WTC11 (cell line): ENCODE measurements around the gene ZFP64.

Experiments used
- ATF3 ChIP-seq: sonication (generic); formaldehyde crosslinking; conservative IDR thresholded peaks from 2 replicates; pipeline ENCODE4 v1.8.1; 2022; ENCODE audit warnings: mild to moderate bottlenecking, missing genetic modification reagents
- ATF6 ChIP-seq: sonication (generic); formaldehyde crosslinking; IDR thresholded peaks from 2 replicates; pipeline ENCODE4 v1.8.1; 2023; ENCODE audit warnings: mild to moderate bottlenecking, missing genetic modification reagents
- CREM ChIP-seq: sonication (generic); formaldehyde crosslinking; IDR thresholded peaks from 2 replicates; pipeline ENCODE4 v1.8.1; 2022; ENCODE audit warnings: mild to moderate bottlenecking, missing genetic modification reagents, moderate library complexity
- CTCF ChIP-seq: fragments of 200-600 bp; IDR thresholded peaks from 2 replicates; pipeline ENCODE4 v1.8.0; 2022; ENCODE audit warnings: antibody characterized with exemption
- E2F1 ChIP-seq: sonication (generic); formaldehyde crosslinking; IDR thresholded peaks from 2 replicates; pipeline ENCODE4 v1.8.0; 2022; ENCODE audit warnings: mild to moderate bottlenecking, missing genetic modification reagents
- ELF4 ChIP-seq: sonication (generic); formaldehyde crosslinking; IDR thresholded peaks from 2 replicates; pipeline ENCODE4 v1.8.1; 2022; ENCODE audit warnings: low read depth, mild to moderate bottlenecking, moderate library complexity, missing genetic modification reagents
- FOXP4 ChIP-seq: sonication (generic); formaldehyde crosslinking; IDR thresholded peaks from 2 replicates; pipeline ENCODE4 v1.8.0; 2022; ENCODE audit warnings: mild to moderate bottlenecking, missing genetic modification reagents
- NR2C2 ChIP-seq: sonication (generic); formaldehyde crosslinking; IDR thresholded peaks from 2 replicates; pipeline ENCODE4 v1.8.0; 2022; ENCODE audit warnings: mild to moderate bottlenecking, missing genetic modification reagents
- TP53 ChIP-seq: sonication (generic); formaldehyde crosslinking; IDR thresholded peaks from 2 replicates; pipeline ENCODE4 v1.8.1; 2023; ENCODE audit warnings: mild to moderate bottlenecking, missing genetic modification reagents
- USF1 ChIP-seq: sonication (generic); formaldehyde crosslinking; IDR thresholded peaks from 2 replicates; pipeline ENCODE4 v1.8.0; 2022; ENCODE audit warnings: mild to moderate bottlenecking, missing genetic modification reagents
- ZNF232 ChIP-seq: sonication (generic); formaldehyde crosslinking; IDR thresholded peaks from 2 replicates; pipeline ENCODE4 v1.8.0; 2022; ENCODE audit warnings: mild to moderate bottlenecking, missing genetic modification reagents
- ZNF263 ChIP-seq: sonication (generic); formaldehyde crosslinking; IDR thresholded peaks from 2 replicates; pipeline ENCODE4 v1.8.1; 2022; ENCODE audit warnings: low read depth, mild to moderate bottlenecking, moderate library complexity, missing genetic modification reagents

- no peak for TF ChIP-seq CTCF
- TF ChIP-seq TP53 (CRISPR knock-in tag) = no peak
- no peak for TF ChIP-seq ZNF232 (CRISPR knock-in tag)
- no peak for TF ChIP-seq ZNF263 (CRISPR knock-in tag)
- no peak for TF ChIP-seq ELF4 (CRISPR knock-in tag)
- TF ChIP-seq ATF3 (CRISPR knock-in tag) = no peak
- no peak for TF ChIP-seq NR2C2 (CRISPR knock-in tag)
- TF ChIP-seq CREM (CRISPR knock-in tag) = no peak
- no peak for TF ChIP-seq FOXP4 (CRISPR knock-in tag)
- no peak for TF ChIP-seq ATF6
- no peak for TF ChIP-seq E2F1
- TF ChIP-seq USF1 (CRISPR knock-in tag) = no peak
These were observed 43.5 kb upstream of the ZFP64 start for GRCh38 chr20:52235129-52235528.
